PC-3 (cell line): ENCODE measurements around the gene MGLL. TPM values are rescaled to one million over a fixed set of nuclear protein-coding genes. Genes with fewer than 3 reads are reported as not detected.

Experiments used
- ATAC-seq: fragments of 200-7000 bp; cut with Tn5 transposase; 2 replicates; pipeline ENCODE4 v1.9.1; 2020; ENCODE audit warnings: mild to moderate bottlenecking, moderate library complexity
- BruUV-seq: library from RNA; stranded (reverse); fragments of 400-500 nt; replicated peaks from 2 replicates; lab custom pipeline; 2021; lab: Mats Ljungman, UMichigan
- CTCF ChIA-PET: fragments of 300-600 bp; sonication (Branson Sonifier 250); formaldehyde crosslinking; loops from one replicate; lab custom pipeline; 2022; ENCODE audit warnings: antibody characterized with exemption; lab: Charles Lee
- POLR2A ChIA-PET: fragments of 300-600 bp; sonication (Branson Sonifier 250); formaldehyde crosslinking; loops from one replicate; lab custom pipeline; 2022; ENCODE audit warnings: antibody characterized with exemption; ENCODE audit not compliant: unreplicated experiment; lab: Charles Lee
- DNase-seq: peaks from one replicate; pipeline ENCODE4 v3.0.0-alpha.2; 2015
- H2AFZ ChIP-seq: fragments of 300-600 bp; sonication (generic); 2 replicates; pipeline ENCODE4 v1.6.0; 2016; ENCODE audit warnings: antibody characterized with exemption, low read length
- H3F3A ChIP-seq: fragments of 300-600 bp; sonication (generic); one replicate; pipeline ENCODE4 v1.6.0; 2017; ENCODE audit warnings: antibody characterized with exemption, low read length, control low read depth, mild to moderate bottlenecking; ENCODE audit not compliant: unreplicated experiment
- H3K27ac ChIP-seq: fragments of 300-600 bp; sonication (generic); 2 replicates; pipeline ENCODE4 v1.5.1; 2016; ENCODE audit warnings: mild to moderate bottlenecking, low read length
- H3K27me3 ChIP-seq: fragments of 300-600 bp; sonication (generic); 2 replicates; pipeline ENCODE4 v1.6.1; 2016; ENCODE audit warnings: low read length, mixed read lengths
- H3K36me3 ChIP-seq: fragments of 300-600 bp; sonication (generic); 2 replicates; pipeline ENCODE4 v1.6.1; 2016; ENCODE audit warnings: low read depth, mixed run types, low read length, mixed read lengths
- H3K4me1 ChIP-seq: fragments of 300-600 bp; sonication (generic); 2 replicates; pipeline ENCODE4 v1.5.1; 2016; ENCODE audit warnings: low read length; ENCODE audit not compliant: insufficient read depth
- H3K4me2 ChIP-seq: fragments of 300-600 bp; sonication (generic); 2 replicates; pipeline ENCODE4 v1.6.0; 2016; ENCODE audit warnings: low read length
- H3K4me3 ChIP-seq: fragments of 300-600 bp; sonication (generic); 2 replicates; pipeline ENCODE4 v1.5.1; 2016; ENCODE audit warnings: mild to moderate bottlenecking, low read length, mixed read lengths
- H3K79me2 ChIP-seq: fragments of 300-600 bp; sonication (generic); 2 replicates; pipeline ENCODE4 v1.6.1; 2017; ENCODE audit warnings: low read length, mixed read lengths
- H3K9ac ChIP-seq: fragments of 300-600 bp; sonication (generic); 2 replicates; pipeline ENCODE4 v1.6.0; 2016; ENCODE audit warnings: mild to moderate bottlenecking, low read length
- H3K9me2 ChIP-seq: fragments of 300-600 bp; sonication (generic); replicated peaks from 2 replicates; pipeline ENCODE4 v1.6.1; 2016; ENCODE audit warnings: mixed run types, low read length, mixed read lengths
- H3K9me3 ChIP-seq: fragments of 300-600 bp; sonication (generic); 2 replicates; pipeline ENCODE4 v1.6.1; 2016; ENCODE audit warnings: low read length, mixed read lengths
- H4K20me1 ChIP-seq: fragments of 300-600 bp; sonication (generic); 2 replicates; pipeline ENCODE4 v1.6.1; 2016; ENCODE audit warnings: low read length, mixed read lengths
- CTCF ChIP-seq: fragments of 300-600 bp; sonication (generic); conservative IDR thresholded peaks from 2 replicates; pipeline ENCODE4 v1.5.1; 2017; ENCODE audit warnings: antibody characterized with exemption, low read depth, mild to moderate bottlenecking, low read length
- EZH2 ChIP-seq: fragments of 300-600 bp; sonication (generic); IDR thresholded peaks from one replicate; pipeline ENCODE4 v1.6.1; 2017; ENCODE audit warnings: antibody characterized with exemption, mild to moderate bottlenecking, low read length; ENCODE audit not compliant: unreplicated experiment
- EZH2phosphoT487 ChIP-seq: fragments of 300-600 bp; sonication (generic); IDR thresholded peaks from 2 replicates; pipeline ENCODE4 v1.6.1; 2018; ENCODE audit warnings: mild to moderate bottlenecking, antibody characterized with exemption, low read length, borderline replicate concordance
- intact Hi-C: fragments of 100-400 bp; cut with micrococcal nuclease; formaldehyde crosslinking; loops from 2 replicates; pipeline ENCODE4 v1.9.0; 2023
- total RNA-seq: library from RNA; depleted of rRNA; stranded (reverse); fragments of >200 nt; gene quantifications from 2 replicates; pipeline ENCODE4 v1.2.3, GENCODE V29; 2014

The MGLL gene
- total RNA-seq, 1 experiment from 2014 or later: 38.7 TPM

- POLR2A ChIA-PET: no interaction called here
- H3K27me3 ChIP-seq: no peaks in the 10 kb centered on the region
- CTCF ChIA-PET: no interaction called here
- DNase-seq (no peak), ATAC-seq (no peak)
- H3K36me3 ChIP-seq: no peaks in the 10 kb centered on the region; the same call in 1 of the 2 replicates
- no peaks in the 10 kb centered on the region for H4K20me1 ChIP-seq
- no peak overlapping the region for H3K4me3 ChIP-seq
- intact Hi-C loops: no loop called here
- no peaks in the 10 kb centered on the region for H3K9me2 ChIP-seq
- no peak overlapping the region for H2AFZ ChIP-seq
- no peak overlapping the region for H3K4me2 ChIP-seq
- H3K4me1 ChIP-seq: peaks cover 31% of the 10 kb centered on the region
- no peak overlapping the region for H3K27ac ChIP-seq
- peaks cover 4% of the 10 kb centered on the region for H3K79me2 ChIP-seq
- H3F3A ChIP-seq: no peaks in the 10 kb centered on the region
- H3K9ac ChIP-seq: no peak overlapping the region
- TF ChIP-seq EZH2: no peak
- TF ChIP-seq CTCF: no peak
- TF ChIP-seq EZH2phosphoT487: no peak
- no TSS peak for BruUV-seq
- H3K9me3 ChIP-seq: no peaks in the 10 kb centered on the region
Measured at GRCh38 chr3:127739347-127740135, 82.8 kb downstream of the MGLL start.

GRCh38 chr3:127738192-127738840 is 84.0 kb downstream of the MGLL start:
- intact Hi-C loops: no loop called here
- ChIA-PET CTCF (interaction anchor here (0.7 to 0.8 kb wide), 4 partner anchors 9 to 688 kb away, joined by 6 to 8 read pairs (median 7); no protein-coding TSS in a partner anchor), POLR2A (interaction anchor here (0.6 to 0.7 kb wide), 3 partner anchors 44 to 1049 kb away, joined by 3 to 7 read pairs (median 6); no protein-coding TSS in a partner anchor)
- no peaks in the 10 kb centered on the region for H4K20me1 ChIP-seq
- peak overlapping the region; percentile 2; the same call in 1 of the 2 replicates for H3K9ac ChIP-seq
- H3K4me3 ChIP-seq: no peak overlapping the region
- no peaks in the 10 kb centered on the region for H3F3A ChIP-seq
- no peak overlapping the region for H2AFZ ChIP-seq
- TF ChIP-seq EZH2phosphoT487 (no peak), EZH2 (no peak), CTCF (no peak)
- peak; percentile 48 for ATAC-seq
- peaks cover 42% of the 10 kb centered on the region for H3K4me1 ChIP-seq
- H3K9me2 ChIP-seq: no peaks in the 10 kb centered on the region
- peak overlapping the region; percentile 41 for H3K27ac ChIP-seq
- no peaks in the 10 kb centered on the region for H3K27me3 ChIP-seq
- no TSS peak for BruUV-seq
- H3K36me3 ChIP-seq: no peaks in the 10 kb centered on the region
- DNase-seq: peak; percentile 57
- peak overlapping the region; percentile 17 for H3K4me2 ChIP-seq
- peaks cover 13% of the 10 kb centered on the region for H3K79me2 ChIP-seq
- H3K9me3 ChIP-seq: no peaks in the 10 kb centered on the region
